CD4-positive, CD25-positive, alpha-beta regulatory T cell (primary cell): ENCODE results near the gene TNFSF10. TPM values are rescaled to one million over a fixed set of nuclear protein-coding genes. Genes with fewer than 3 reads are reported as not detected.

ENCODE experiments used
- ATAC-seq, 2 donors: fragments of 150-1000 bp; cut with Tn5 transposase; one replicate each; pipeline ENCODE4 v1.10.0; 2021; ENCODE audit warnings: low read depth in 2 of 2, moderate number of reproducible peaks in 2 of 2, moderate library complexity in 1 of 2
- DNase-seq, 3 donors: peaks; one replicate each; pipeline versions ENCODE4 v3.0.0 to v3.0.0-alpha.2; 2012 to 2022; ENCODE audit warnings: mixed read lengths in 1 of 3
- H3K27ac ChIP-seq: one replicate; pipeline ENCODE4 v1.7.0; 2013; ENCODE audit warnings: mild to moderate bottlenecking, low read length; ENCODE audit not compliant: insufficient read depth, poor library complexity, severe bottlenecking
- H3K27me3 ChIP-seq: one replicate; pipeline ENCODE4 v1.7.0; 2013; ENCODE audit warnings: low read length; ENCODE audit not compliant: control insufficient read depth, insufficient read depth
- H3K36me3 ChIP-seq: one replicate; pipeline ENCODE4 v1.7.0; 2013; ENCODE audit warnings: mild to moderate bottlenecking, low read length, moderate library complexity; ENCODE audit not compliant: control insufficient read depth, insufficient read depth
- H3K4me1 ChIP-seq: 2 replicates; pipeline ENCODE4 v1.7.0; 2013; ENCODE audit warnings: mild to moderate bottlenecking, low read length; ENCODE audit not compliant: insufficient read depth, control insufficient read depth, poor library complexity, severe bottlenecking
- H3K4me3 ChIP-seq: one replicate; pipeline ENCODE4 v1.7.0; 2013; ENCODE audit warnings: low read depth, mild to moderate bottlenecking, low read length, moderate library complexity
- H3K9me3 ChIP-seq, 2 experiments: 1 replicate in 1 of 2; 2 replicates in 1 of 2; pipeline ENCODE4 v1.7.0; 2013; ENCODE audit warnings: low read length in 2 of 2, mild to moderate bottlenecking in 1 of 2, moderate library complexity in 1 of 2; ENCODE audit not compliant: control insufficient read depth in 2 of 2
- H3K27ac Mint-ChIP-seq, 3 donors: one replicate each; pipeline ENCODE4 v1.8.0; 2020 to 2022; ENCODE audit warnings: mild to moderate bottlenecking in 3 of 3, mixed read lengths in 3 of 3, moderate library complexity in 2 of 3
- H3K27me3 Mint-ChIP-seq: one replicate; pipeline ENCODE4 v1.8.0; 2022; ENCODE audit warnings: mild to moderate bottlenecking, mixed read lengths
- H3K36me3 Mint-ChIP-seq: one replicate; pipeline ENCODE4 v1.8.0; 2020; ENCODE audit warnings: mixed read lengths
- H3K4me1 Mint-ChIP-seq, 4 donors: one replicate each; pipeline ENCODE4 v1.8.0; 2020 to 2022; ENCODE audit warnings: mixed read lengths in 4 of 4, mild to moderate bottlenecking in 1 of 4
- H3K4me3 Mint-ChIP-seq, 4 donors: one replicate each; pipeline ENCODE4 v1.8.0; 2020 to 2022; ENCODE audit warnings: mild to moderate bottlenecking in 4 of 4, mixed read lengths in 4 of 4, moderate library complexity in 3 of 4
- H3K9me3 Mint-ChIP-seq, 7 donors: one replicate each; pipeline ENCODE4 v1.8.0; 2020 to 2022; ENCODE audit warnings: mixed read lengths in 7 of 7, mild to moderate bottlenecking in 3 of 7, moderate library complexity in 2 of 7
- polyA plus RNA-seq, 4 donors: library from polyadenylated mRNA; unstranded; fragments of 300-500 nt; fragmentation: Illumina TruSeq; gene quantifications; one replicate each; pipeline ENCODE4 v1.2.3, GENCODE V29; 2021
- total RNA-seq: library from RNA; stranded (reverse); gene quantifications from one replicate; pipeline ENCODE4 v1.2.3, GENCODE V29; 2022

Gene TNFSF10
- total and polyA plus RNA-seq, 5 donors from 2014 or later, result 29.1 to 93.4 (median 58.0) TPM

- H3K4me3 Mint-ChIP-seq, result peak overlapping the region in 1 of 4 donors; percentile 13
- H3K9me3 Mint-ChIP-seq, result no peaks in the 10 kb centered on the region
- H3K36me3 Mint-ChIP-seq, result no peaks in the 10 kb centered on the region
- H3K4me1 Mint-ChIP-seq, result peaks cover 10 to 27% (median 21%) of the 10 kb centered on the region in 4 donors
- Histone ChIP-seq H3K9me3 (no peaks in the 10 kb centered on the region), H3K4me1 (peaks cover 18% of the 10 kb centered on the region), H3K27ac (no peak overlapping the region), H3K4me3 (no peak overlapping the region), H3K27me3 (no peaks in the 10 kb centered on the region), H3K36me3 (no peaks in the 10 kb centered on the region)
- ATAC-seq, result no peak
- no peak for DNase-seq
- peak overlapping the region in 1 of 3 donors; percentile 16 for H3K27ac Mint-ChIP-seq
- peaks cover 4% of the 10 kb centered on the region for H3K27me3 Mint-ChIP-seq
Measured at GRCh38 chr3:172561897-172562640, 38.8 kb upstream of the TNFSF10 start.

- ATAC-seq (no peak), DNase-seq (no peak)
- peaks cover 10 to 27% (median 21%) of the 10 kb centered on the region in 4 donors for H3K4me1 Mint-ChIP-seq
- H3K9me3 Mint-ChIP-seq, result no peaks in the 10 kb centered on the region
- Histone ChIP-seq H3K4me3 (no peak overlapping the region), H3K27me3 (no peaks in the 10 kb centered on the region), H3K4me1 (peaks cover 18% of the 10 kb centered on the region), H3K27ac (no peak overlapping the region), H3K9me3 (no peaks in the 10 kb centered on the region), H3K36me3 (no peaks in the 10 kb centered on the region)
- no peaks in the 10 kb centered on the region for H3K36me3 Mint-ChIP-seq
- peaks cover 4% of the 10 kb centered on the region for H3K27me3 Mint-ChIP-seq
- H3K27ac Mint-ChIP-seq, result no peak overlapping the region
- H3K4me3 Mint-ChIP-seq, result no peak overlapping the region
Measured at GRCh38 chr3:172560586-172560985, 37.4 kb upstream of the TNFSF10 start.

- Mint-ChIP-seq H3K4me1 (peaks cover 10 to 27% (median 21%) of the 10 kb centered on the region in 4 donors), H3K36me3 (no peaks in the 10 kb centered on the region), H3K27ac (no peak overlapping the region), H3K27me3 (peaks cover 4% of the 10 kb centered on the region), H3K9me3 (no peaks in the 10 kb centered on the region), H3K4me3 (no peak overlapping the region)
- DNase-seq, result no peak
- Histone ChIP-seq H3K9me3 (no peaks in the 10 kb centered on the region), H3K4me3 (no peak overlapping the region), H3K27me3 (no peaks in the 10 kb centered on the region), H3K36me3 (no peaks in the 10 kb centered on the region), H3K27ac (no peak overlapping the region), H3K4me1 (peaks cover 18% of the 10 kb centered on the region)
- no peak for ATAC-seq
Measured at GRCh38 chr3:172560026-172560425, 36.8 kb upstream of the TNFSF10 start.

GRCh38 chr3:172559020-172559419 lies 35.8 kb upstream of the TNFSF10 start:
- Mint-ChIP-seq H3K9me3 (no peaks in the 10 kb centered on the region), H3K4me3 (peak overlapping the region in 1 of 4 donors; percentile 15), H3K27ac (no peak overlapping the region), H3K4me1 (peaks cover 10 to 25% (median 19%) of the 10 kb centered on the region in 4 donors), H3K36me3 (no peaks in the 10 kb centered on the region), H3K27me3 (peaks cover 4% of the 10 kb centered on the region)
- H3K36me3 ChIP-seq, result no peaks in the 10 kb centered on the region
- ATAC-seq (no peak), DNase-seq (no peak)
- H3K27ac ChIP-seq, result no peak overlapping the region
- no peak overlapping the region for H3K4me3 ChIP-seq
- H3K4me1 ChIP-seq, result peaks cover 18% of the 10 kb centered on the region
- no peaks in the 10 kb centered on the region for H3K27me3 ChIP-seq
- H3K9me3 ChIP-seq, result no peaks in the 10 kb centered on the region

GRCh38 chr3:172557515-172558220 lies 34.4 kb upstream of the TNFSF10 start:
- Mint-ChIP-seq H3K9me3 (peaks cover 0 to 1% (median 0%) of the 10 kb centered on the region in 7 donors), H3K4me3 (no peak overlapping the region), H3K4me1 (peaks cover 1 to 11% (median 7%) of the 10 kb centered on the region in 4 donors), H3K27ac (no peak overlapping the region), H3K36me3 (no peaks in the 10 kb centered on the region), H3K27me3 (peaks cover 4% of the 10 kb centered on the region)
- Histone ChIP-seq H3K4me3 (no peak overlapping the region), H3K9me3 (no peaks in the 10 kb centered on the region), H3K36me3 (no peaks in the 10 kb centered on the region), H3K4me1 (peaks cover 8% of the 10 kb centered on the region), H3K27me3 (no peaks in the 10 kb centered on the region), H3K27ac (no peak overlapping the region)
- no peak for DNase-seq
- ATAC-seq, result no peak

- H3K4me1 Mint-ChIP-seq, result peaks cover 0 to 2% (median under 1%) of the 10 kb centered on the region in 4 donors
Measured at GRCh38 chr3:172553526-172554252, 30.5 kb upstream of the TNFSF10 start.

GRCh38 chr3:172552607-172553006 lies 29.4 kb upstream of the TNFSF10 start:
- no peaks in the 10 kb centered on the region for H3K4me1 ChIP-seq
- H3K4me3 ChIP-seq, result no peak overlapping the region
- H3K27me3 Mint-ChIP-seq, result no peaks in the 10 kb centered on the region
- DNase-seq, result no peak
- peaks cover 0 to 1% (median 0%) of the 10 kb centered on the region in 7 donors for H3K9me3 Mint-ChIP-seq
- no peaks in the 10 kb centered on the region for H3K9me3 ChIP-seq
- H3K27me3 ChIP-seq, result no peaks in the 10 kb centered on the region
- H3K36me3 Mint-ChIP-seq, result no peaks in the 10 kb centered on the region
- no peak overlapping the region for H3K4me3 Mint-ChIP-seq
- no peaks in the 10 kb centered on the region for H3K36me3 ChIP-seq
- no peak overlapping the region for H3K27ac ChIP-seq
- no peak overlapping the region for H3K27ac Mint-ChIP-seq
- ATAC-seq, result no peak
- peaks cover 0 to 2% (median 0%) of the 10 kb centered on the region in 4 donors for H3K4me1 Mint-ChIP-seq

More at GRCh38 chr3:172553526-172554252, 30.5 kb upstream of the TNFSF10 start:
- Histone ChIP-seq H3K36me3 (no peaks in the 10 kb centered on the region), H3K9me3 (no peaks in the 10 kb centered on the region), H3K4me1 (no peaks in the 10 kb centered on the region), H3K27ac (no peak overlapping the region), H3K27me3 (no peaks in the 10 kb centered on the region), H3K4me3 (no peak overlapping the region)
- no peak overlapping the region for H3K4me3 Mint-ChIP-seq
- no peak for DNase-seq
- peaks cover 0 to 1% (median 0%) of the 10 kb centered on the region in 7 donors for H3K9me3 Mint-ChIP-seq
- no peaks in the 10 kb centered on the region for H3K27me3 Mint-ChIP-seq
- H3K36me3 Mint-ChIP-seq, result no peaks in the 10 kb centered on the region
- peak overlapping the region in 1 of 3 donors; percentile 38 for H3K27ac Mint-ChIP-seq
- ATAC-seq, result no peak
